GM18505 (cell line): ENCODE measurements around the gene SLC38A11.

Experiments
- ATAC-seq: cut with Tn5 transposase; IDR thresholded peaks from one replicate; pipeline ENCODE4 v1.9.1; 2021; ENCODE audit not compliant: unreplicated experiment
- POLR2A ChIP-seq: IDR thresholded peaks from 4 replicates; pipeline ENCODE4 v1.6.1; 2011; ENCODE audit warnings: borderline replicate concordance; ENCODE audit not compliant: insufficient read depth, insufficient read length; ENCODE audit errors: extremely low read depth

SLC38A11 gene

GRCh38 chr2:164896634-164897355 is 58.5 kb downstream of the SLC38A11 start:
- no peak for TF ChIP-seq POLR2A

GRCh38 chr2:164896226-164896625 is 59.1 kb downstream of the SLC38A11 start:
- TF ChIP-seq POLR2A = no peak
- no peak for ATAC-seq

More at GRCh38 chr2:164896634-164897355, 58.5 kb downstream of the SLC38A11 start:
- ATAC-seq = peak; percentile 100

- TF ChIP-seq POLR2A = no peak
- no peak for ATAC-seq
Measured at GRCh38 chr2:164891460-164891859, 63.9 kb downstream of the SLC38A11 start.

- ATAC-seq = no peak
- TF ChIP-seq POLR2A = no peak
Measured at GRCh38 chr2:164890544-164890943, 64.8 kb downstream of the SLC38A11 start.

GRCh38 chr2:164888592-164888991 is 66.7 kb downstream of the SLC38A11 start:
- ATAC-seq = no peak
- no peak for TF ChIP-seq POLR2A

- no peak for TF ChIP-seq POLR2A
- ATAC-seq = no peak
Measured at GRCh38 chr2:164887434-164888144, 67.7 kb downstream of the SLC38A11 start.

- no peak for TF ChIP-seq POLR2A
- ATAC-seq = no peak
Measured at GRCh38 chr2:164882276-164882675, 73.0 kb downstream of the SLC38A11 start.

- ATAC-seq = no peak
- no peak for TF ChIP-seq POLR2A
Measured at GRCh38 chr2:164881524-164881923, 73.8 kb downstream of the SLC38A11 start.

- ATAC-seq = no peak
- no peak for TF ChIP-seq POLR2A
Measured at GRCh38 chr2:164879901-164880535, 75.3 kb downstream of the SLC38A11 start.

GRCh38 chr2:164877927-164878326 is 77.4 kb downstream of the SLC38A11 start:
- ATAC-seq = no peak
- no peak for TF ChIP-seq POLR2A

GRCh38 chr2:164877169-164877568 is 78.2 kb downstream of the SLC38A11 start:
- TF ChIP-seq POLR2A = no peak
- ATAC-seq = no peak

GRCh38 chr2:164875334-164876205 is 79.8 kb downstream of the SLC38A11 start:
- no peak for TF ChIP-seq POLR2A
- no peak for ATAC-seq
